MV-4-11 (cell line): Measurements from ENCODE around the gene KCNQ1.
A peak's percentile ranks its signal among the peaks of the same experiment; 100 is the strongest.

Source experiments
- DNase-seq: peaks from one replicate; lab custom pipeline; 2025; lab: John Stamatoyannopoulos, UW

KCNQ1 gene

DNA sequence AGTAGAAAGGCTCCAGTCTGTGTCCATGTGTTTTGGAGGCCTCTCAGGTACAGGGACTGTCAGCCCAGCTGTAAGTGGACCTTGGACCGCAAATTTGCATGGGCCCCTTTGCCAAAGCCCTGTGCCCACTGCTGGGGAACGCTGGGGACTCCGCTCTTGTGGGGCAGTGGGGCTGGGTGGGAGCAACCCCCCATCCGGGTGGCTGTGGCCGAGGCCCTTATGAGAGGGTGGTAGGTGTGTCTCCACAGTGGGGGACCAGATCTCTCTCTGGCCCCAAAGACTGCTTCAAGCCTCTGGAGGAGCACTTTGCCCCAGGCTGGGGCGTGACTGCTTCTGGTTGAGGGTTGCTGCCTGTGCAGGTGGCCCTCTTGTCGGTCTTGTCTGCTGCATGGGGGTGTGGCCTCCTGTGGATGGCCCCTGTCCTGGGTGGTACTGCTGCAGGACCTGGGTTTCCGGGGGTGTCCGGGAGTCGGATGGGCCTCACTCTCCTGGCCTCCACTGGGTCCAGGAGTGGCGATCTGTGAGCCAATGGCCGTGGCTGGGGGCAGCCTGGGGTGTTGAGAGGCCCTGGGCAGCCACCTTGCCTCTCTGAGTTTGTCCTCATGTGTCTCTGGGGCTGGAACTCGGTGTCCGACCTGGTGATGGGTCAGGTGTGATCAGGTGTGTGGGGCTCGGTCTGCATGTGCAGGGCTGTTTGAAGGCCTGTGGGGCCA, 15.9 kb downstream of the KCNQ1 start:
- DNase-seq, result no peak

DNA sequence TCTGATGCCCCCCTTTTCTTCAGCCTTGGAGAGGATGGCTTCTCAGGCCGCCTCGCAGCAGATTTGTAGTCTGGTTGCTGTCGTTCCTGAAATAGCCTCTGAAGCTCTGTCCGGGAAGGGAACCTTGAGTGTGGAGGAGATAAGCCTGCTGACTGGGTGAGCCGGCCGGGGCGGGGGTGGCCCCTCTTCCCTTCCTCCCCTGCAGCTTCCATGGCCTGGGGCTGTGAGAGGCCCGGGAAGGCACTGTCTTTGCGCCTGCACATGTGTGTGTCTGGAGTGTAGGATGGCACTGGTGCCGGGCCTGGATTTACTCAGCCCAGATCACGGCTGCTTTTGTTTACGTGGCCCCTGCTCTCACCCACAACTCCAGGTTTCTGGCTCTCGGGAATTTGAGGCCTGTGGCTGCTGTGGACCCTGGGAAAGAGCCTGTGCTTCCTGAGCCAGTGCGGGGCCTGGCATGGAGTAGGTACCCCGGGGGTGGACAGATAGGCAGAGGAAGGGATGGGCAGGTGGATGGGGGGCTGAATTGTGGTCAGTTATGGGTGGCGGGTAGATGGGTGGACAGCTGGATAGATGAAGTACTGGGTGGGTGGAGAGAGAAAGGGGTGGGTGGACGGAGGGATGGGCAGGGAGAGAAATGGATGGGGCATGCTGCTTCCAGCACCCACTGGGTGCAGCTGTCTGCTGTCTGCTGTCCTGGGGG, 16.6 kb downstream of the KCNQ1 start:
- no peak for DNase-seq

DNA sequence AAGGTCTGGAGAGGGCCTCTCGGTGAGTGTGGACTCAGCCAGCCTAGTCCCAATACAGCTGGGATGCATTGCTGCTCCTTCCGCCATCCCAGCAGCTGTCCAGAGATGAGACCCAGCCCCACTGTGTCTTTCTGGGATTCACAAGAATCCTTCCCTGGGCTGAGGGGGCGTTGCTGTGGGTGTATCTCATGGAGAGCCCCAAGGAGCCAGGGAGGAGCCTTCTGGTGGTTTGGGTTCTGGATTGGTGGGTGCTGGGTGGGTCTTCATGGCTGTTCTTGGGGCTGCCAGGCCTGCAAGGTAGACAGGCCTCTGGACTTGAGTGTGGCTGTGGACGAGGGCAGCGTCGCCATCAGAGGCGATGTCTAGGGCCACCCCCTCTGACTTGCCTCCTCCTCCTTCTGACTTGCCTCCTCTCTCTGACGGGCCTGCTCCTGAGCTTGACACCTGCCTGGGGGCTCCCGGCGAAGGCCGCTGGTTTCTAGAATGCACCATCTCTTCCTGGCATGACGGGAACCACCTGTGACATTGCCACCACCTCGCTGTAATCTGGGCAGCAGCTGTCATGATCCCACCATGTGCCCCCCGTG, 17.2 kb downstream of the KCNQ1 start:
- no peak for DNase-seq

DNA sequence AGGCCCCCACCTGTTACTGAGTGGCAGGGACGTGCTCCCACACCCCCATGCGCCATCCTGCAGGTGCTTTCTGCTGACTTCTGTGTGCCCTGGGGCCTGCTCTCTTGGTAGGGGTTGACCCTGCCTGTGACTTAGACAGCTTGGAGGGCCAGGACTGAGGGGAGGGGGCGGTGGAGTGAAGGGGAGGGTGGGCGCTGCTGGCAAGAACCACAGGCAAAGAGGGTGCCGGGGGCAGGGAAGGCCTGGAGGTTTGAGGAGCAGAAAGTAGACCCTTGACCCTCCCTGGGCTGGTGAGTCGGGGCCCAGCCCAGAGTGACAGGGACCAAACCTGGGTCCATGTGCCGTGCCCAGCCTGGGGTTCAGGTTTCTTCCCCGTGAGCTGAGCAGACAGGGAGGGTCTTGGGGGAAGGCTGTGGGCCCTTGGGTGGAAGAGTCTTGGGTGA, 17.8 kb downstream of the KCNQ1 start:
- no peak for DNase-seq

DNA sequence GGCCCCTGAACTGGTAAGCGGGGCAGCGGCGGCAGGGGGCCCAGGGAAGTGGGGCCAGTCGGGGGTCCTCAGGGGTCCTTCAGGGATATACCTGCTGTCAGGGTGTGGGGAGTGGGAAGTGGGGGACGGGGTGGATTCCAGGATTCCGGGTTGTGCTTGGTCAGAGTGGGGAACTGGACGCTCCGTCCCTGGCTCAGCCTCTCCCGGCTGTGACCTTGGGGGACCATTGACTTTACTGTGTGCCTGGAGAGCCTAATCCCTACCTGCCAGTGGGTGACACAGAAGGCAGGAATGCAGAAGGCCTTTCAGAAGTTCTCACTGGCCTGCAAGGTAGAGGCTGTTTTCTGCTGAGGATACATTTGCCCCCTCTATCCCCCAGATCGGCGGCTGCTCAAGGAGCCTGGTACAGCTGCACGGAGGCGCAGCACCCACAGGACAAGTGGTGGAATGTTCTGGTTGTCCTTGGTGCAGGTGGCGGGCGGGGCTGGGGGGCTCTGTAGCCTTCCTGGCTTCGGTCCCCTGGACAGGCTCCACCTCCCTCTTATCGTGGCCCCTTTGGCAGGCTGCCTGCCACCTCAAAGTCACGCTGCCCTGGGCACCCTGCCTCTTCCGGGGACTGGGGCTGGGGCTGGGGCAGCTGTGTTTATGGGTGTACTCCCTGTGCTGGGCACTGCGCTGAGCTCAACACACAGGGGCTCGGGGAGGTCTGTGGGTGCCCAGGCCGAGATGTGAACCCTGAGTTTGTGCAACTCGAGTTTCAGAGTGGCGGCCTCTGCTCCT, 18.4 kb downstream of the KCNQ1 start:
- no peak for DNase-seq

DNA sequence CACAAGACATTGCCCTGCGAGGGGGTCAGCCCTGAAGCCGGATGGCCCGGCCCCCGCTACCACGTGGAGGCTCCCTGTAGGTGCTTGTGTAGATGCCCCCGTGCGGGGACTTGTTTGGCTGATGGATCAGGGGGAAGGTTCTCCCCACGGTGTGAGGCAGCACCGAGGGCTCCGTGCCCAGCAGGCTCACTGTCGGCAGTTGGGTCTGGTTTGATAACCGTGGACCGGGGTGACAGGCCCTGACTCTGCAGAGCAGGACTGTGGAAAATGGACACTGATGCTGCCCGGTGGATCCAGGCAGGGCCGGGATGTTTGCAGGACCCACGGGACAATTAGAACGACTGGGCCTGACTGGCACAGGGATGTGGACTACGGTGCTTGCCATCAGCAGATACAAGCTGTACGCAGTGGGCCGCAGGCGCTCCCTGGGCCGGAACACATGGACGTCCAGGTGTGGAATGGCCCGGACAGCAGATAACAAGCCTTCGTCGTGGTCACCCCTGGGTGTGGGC, 19.0 kb downstream of the KCNQ1 start:
- no peak for DNase-seq

DNA sequence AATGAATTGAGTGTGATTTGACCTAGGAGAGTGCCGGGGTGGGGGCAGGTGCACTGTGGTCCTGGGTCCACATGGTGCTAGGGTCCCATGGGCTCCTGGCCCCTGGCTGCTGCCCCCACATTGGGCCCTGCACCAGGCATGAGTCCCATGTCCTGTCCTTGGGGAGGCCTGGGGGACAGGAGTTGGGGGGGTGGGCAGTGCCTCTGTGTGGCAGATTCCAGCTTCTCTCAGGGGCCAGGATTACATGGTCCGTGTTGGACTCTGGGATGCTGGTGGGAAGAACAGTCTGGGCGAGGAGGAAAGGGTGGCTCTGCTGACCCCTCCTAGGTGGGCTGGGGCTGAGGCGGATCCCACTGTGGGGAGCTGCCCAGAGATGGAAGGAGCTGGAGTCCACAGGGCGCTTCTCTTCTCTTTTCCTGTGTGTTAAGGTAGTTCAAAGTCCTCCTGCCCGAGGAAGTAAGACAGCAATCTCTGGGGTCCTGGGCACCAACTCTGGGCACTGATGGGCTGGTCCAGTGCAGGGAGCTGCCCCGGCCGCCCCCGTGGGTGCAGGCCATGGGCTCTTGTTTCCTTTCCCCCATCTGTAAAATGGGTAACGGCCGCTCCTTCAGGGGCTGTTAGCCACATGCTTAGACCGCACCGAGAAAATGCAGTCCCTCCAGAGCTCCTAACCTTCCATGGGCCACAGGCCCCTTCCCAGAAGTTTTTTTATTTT, 19.8 kb downstream of the KCNQ1 start:
- no peak for DNase-seq

DNA sequence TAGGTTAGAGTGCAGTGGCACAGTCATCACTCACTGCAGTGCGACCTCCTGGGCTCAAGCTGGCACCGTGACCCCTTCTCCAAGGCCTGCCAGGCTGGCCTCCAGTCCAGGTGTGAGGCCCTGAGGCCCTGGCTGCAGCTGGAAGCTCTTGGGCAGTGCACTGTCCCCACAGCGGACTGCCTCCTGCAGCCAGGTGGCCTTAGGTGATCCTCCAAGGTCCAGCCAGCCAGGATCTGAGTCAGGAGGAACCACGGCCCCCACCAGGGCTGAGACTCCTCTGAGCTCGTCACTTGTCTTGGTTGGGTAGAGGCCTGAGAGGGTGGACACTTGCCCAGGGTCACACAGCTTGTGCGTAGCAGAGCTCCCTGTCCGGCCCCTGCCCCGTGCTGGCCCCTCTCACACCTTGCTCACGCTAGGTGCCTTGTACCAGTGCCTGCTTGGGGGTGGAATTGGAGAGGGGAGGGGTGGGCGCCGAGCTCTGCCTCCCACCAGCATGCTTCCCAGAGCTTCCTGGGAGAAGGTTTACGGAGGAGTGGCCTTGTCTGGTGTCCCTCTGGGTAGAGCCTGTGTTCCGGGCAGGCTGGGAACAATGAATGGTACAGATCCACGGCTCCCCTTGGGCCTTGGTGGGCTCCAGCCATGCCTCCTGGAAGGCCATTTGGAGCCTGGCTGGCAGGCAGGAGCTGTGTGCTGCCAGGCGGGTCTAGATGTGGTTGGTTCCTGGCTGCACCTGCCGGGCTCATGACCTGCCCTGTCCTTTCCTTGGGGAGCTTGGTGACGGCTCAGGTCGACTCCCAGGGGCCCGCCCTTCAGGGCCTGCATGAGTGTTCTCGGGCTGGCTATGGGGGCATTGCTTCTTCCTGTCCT, 20.6 kb downstream of the KCNQ1 start:
- no peak for DNase-seq

DNA sequence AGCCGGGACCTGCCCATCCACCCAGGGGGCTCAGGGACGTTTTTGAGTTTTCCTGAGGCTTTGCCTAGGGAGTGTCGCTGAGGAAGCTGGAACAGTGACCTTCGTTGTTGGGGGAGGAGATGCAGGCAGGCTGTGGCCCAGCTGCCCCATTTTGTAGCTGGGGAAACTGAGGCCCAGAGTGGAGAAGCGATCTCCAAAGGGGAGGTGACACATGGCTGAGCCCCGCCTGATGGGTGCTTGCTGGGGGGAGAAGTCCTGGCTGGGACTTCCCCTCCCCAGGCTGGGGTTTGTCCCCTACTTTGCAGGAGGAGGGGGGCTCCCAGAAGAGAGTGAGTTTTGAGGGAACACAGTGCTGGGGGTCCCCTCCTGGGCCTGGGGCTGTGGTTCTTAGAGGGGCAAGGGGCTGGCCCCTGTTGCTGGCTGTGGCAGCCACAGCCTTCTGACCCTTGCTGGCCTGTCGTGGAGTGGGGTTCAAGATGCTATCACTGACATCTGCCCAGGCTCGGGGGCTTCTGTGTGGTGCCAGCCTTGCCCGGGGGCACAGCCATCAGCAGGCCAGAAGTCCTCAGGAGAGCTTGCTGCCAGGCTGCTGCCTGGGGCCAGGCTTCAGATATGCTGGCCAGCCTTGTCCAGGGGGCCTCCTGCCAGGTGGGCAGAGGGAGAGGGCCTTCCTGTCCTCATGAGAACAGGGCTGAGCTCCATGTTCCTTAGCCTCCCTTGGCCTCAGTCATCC, 21.4 kb downstream of the KCNQ1 start:
- no peak for DNase-seq

DNA sequence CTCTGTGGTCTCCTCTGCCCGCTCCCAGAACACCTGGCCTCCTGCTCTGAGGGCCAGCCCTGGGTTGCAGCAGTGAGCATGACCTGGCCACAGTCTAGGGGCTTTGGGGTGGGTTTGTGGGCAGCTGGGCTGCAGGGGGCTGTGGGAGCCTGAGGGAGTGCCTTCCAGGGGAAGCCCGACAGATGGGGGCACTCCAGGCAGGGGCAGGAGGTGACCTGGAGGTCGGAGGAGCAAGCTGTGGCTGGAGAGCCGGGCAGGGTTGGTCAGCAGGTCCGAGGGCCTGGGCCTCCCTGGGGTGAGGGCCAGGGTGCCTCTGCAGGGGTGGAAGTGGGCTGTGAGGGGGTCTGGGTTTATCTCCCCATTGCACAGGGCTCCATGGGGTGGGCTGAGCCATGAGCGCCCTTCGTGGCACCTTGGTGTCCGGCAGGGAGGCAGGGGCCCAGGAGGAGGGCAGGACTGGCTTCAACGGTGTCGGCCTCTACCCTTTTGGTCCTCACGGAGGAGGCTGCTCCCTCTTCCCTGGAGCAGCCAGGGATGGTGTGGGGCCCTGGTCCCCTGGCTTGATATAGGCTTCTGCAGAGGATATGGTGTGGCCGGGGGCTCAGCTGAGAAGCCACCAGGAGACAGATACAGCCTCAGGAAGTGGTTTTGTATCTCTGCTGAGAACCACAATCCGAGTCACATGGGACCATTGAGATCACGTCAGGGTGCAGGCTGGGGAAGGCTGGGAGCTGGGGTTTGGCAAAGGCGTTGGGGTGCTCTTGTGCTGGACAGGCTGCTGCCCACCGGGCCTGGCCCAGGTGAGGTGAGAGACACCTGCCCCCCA, 22.3 kb downstream of the KCNQ1 start:
- DNase-seq, result peak; percentile 85

DNA sequence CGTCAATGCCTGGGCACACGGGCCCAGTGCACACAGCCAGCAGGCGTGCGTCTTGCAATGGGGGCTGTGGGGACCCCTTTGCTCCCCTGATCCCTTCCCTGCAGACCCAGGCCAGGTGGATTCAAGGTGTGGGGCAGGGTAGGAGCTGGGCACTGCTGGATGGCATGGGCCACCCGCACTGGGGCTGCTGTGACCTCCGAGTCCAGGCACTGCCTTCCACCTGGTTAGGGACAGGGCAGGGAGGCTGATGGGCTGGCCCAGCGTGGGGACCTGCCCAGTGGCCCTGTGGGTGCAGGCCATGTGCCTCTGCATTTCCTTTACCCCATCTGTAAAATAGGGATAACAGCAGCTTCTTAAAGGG, 22.9 kb downstream of the KCNQ1 start:
- DNase-seq, result no peak

DNA sequence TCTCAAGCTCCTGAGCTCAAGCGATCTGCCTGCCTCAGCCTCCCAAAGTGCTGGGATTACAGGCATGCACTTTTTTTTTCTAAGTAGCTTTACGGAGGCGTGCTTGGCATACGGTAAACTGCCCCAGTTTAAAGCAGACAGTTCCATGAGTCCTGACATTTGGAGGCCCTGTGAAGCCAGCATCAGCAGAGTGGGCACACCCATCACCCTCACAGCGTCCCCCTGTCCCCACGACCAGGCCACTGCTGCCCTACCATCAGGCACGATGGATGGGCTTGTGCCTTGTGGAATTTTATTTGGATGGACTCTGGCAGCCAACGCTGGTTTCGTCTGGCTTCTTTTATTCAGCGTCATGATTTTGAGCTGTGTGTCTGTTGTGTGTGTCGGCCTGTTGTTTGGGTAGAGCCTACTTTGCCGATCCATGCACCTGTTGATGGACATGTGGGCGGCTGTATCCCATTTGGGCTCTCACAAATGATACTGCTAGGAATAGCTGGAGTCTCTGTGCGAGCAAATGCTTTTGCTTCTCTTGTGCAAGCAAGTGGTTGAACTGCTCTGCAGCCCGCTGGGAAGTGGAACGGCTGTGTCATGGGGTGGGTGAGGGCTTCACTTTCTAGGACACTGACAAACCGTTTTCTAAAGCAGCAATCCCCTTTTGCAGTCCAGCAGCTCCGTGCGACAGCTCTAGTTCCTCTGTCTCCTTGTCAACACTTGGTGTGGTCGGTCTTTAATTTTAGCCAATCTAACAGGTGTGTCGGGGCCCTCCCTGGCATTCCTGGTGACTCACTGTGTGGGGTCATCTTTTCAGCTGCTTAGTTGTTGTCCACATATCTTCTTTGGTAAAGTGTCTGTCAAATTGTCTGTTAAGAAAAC, 23.8 kb downstream of the KCNQ1 start:
- peak; percentile 77 for DNase-seq

DNA sequence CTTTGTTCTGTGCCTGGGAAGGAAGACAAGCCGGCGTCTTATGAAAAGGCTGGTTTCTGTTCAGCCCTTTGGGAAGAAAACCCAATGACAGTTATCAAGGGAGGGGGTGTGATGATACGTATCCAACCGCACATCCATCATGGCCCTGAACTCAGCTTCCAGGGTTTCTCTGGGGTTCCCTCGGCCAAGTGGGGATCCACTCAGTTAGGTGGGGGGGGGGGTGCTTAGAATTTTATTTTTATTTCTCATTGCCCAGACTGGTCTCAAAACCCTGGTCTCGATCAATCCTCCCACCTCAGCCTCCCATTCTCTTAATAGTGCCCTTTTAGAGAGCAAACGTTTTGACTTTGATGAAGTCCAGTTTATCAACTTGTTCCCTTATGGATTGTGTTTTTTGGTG, 25.7 kb downstream of the KCNQ1 start:
- no peak for DNase-seq

DNA sequence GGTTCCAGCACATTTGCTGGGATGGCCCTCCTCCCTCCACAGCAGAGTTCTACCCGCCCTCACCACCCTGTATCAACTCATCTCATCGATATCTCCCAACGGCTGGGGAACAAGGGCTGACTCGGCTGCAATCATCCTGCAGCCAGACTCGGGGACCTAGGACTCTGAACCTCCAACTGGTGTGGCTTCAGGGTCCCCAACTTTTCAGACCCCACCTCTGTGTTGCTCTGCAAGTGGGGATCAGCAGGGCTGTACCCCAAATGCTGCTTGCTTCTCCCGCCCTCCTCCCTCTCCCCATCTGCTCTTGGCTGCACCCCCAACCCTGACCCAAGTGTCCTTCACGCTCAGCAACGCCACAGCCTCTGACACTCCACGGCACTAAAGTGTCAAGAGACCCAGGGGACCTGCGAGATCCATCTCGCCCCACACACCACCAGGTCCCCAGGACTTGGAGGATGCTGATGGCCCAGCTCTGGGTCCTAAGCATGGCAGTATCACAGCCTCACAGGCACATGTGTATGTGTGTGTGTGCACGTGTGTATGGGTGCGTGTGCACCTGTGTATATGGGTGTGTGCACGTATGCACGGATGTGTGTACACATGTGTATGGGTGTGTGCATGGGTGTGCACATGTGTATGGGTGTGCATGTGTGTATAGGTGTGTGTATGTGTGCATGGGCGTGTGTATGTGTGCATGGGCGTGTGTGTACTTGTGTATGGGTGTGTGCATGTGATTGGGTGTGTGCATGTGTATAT, 26.4 kb downstream of the KCNQ1 start:
- no peak for DNase-seq

DNA sequence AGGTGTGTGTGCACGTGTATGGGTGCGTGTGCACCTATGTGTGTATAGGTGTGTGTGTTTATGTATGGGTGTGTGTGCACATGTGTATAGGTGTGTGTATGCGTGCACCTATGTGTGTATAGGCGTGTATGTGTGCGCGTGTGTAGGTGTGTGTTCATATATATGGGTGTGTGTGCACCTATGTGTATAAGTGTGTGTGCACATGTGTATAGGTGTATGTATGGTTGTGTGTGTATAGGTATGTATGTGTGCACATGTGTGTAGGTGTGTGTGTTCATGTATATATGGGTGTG, 26.9 kb downstream of the KCNQ1 start:
- DNase-seq, result no peak

DNA sequence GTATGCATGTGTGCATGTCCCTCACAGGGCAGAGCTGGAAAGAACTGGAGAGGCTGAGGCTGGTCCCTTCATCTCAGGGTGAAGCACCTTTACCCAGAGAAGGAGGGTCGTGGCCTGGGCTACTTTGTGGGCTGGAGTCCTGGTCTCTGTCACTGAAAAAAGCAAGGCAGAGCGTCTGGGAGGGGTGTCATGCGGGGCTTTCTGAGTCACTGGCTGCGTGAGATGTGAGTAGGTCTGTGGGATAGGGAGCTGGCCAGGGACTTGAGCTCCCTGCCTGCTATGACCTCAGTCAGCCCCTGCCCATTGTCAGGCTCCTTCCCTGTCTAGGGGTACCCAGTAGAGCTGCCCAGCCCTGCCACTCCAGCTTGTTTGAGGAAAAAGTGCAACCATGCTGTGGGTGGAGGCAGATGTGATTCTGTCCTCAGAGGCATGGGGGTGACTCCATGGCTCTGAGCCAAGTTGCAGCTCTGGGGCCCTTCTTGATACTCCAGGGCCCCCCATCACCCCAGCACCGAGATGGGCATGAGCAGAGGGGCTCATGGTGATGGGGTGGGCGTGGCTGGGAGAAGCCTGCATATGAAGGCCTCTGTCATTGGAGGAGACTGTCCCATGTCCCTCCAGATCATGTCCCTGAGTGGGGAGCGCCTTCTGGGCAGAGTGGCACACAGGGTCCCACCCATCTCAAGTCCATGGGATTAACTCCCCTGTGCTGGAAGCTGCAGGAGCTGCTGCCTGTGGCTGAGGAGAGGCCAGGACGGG, 27.8 kb downstream of the KCNQ1 start:
- DNase-seq, result no peak
